BJ (cell line): Measurements from ENCODE around the gene SLC43A1. TPM values are rescaled to one million over a fixed set of nuclear protein-coding genes. Genes with fewer than 3 reads are reported as not detected.

ENCODE experiments used
- CTCF ChIA-PET: fragments of 350-600 bp; formaldehyde crosslinking; extraction: SDS; loops from one replicate; lab custom pipeline; 2021; ENCODE audit warnings: antibody characterized with exemption, inconsistent platforms; lab: Yijun Ruan, JAX
- POLR2A ChIA-PET: fragments of 300-600 bp; sonication (Branson Sonifier 250); formaldehyde crosslinking; extraction: SDS; loops from one replicate; lab custom pipeline; 2021; ENCODE audit warnings: antibody characterized with exemption; lab: Charles Lee
- DNase-seq: peaks from one replicate; pipeline ENCODE4 v3.0.0-alpha.2; 2011; ENCODE audit warnings: low read depth
- H3K27me3 ChIP-seq: 2 replicates; pipeline ENCODE4 v1.6.0; 2011; ENCODE audit warnings: low read length; ENCODE audit not compliant: control insufficient read depth, insufficient read depth
- H3K36me3 ChIP-seq: 2 replicates; pipeline ENCODE4 v1.5.1; 2011; ENCODE audit warnings: low read length; ENCODE audit not compliant: control insufficient read depth, insufficient read depth
- H3K4me3 ChIP-seq: 2 replicates; pipeline ENCODE4 v1.5.1; 2011; ENCODE audit warnings: low read depth, mild to moderate bottlenecking, control low read depth, low read length
- CTCF ChIP-seq: IDR thresholded peaks from 2 replicates; pipeline ENCODE4 v1.5.1; 2011; ENCODE audit warnings: low read depth, mild to moderate bottlenecking, control low read depth, inconsistent platforms, low read length, moderate library complexity; ENCODE audit not compliant: insufficient read depth
- polyA plus RNA-seq: library from polyadenylated mRNA; depleted of rRNA; stranded (reverse); fragments of >200 nt; gene quantifications from 2 replicates; pipeline ENCODE4 v1.2.3, GENCODE V29; 2011; rRNA removed
- small RNA-seq: library from RNA; depleted of rRNA; stranded (forward); fragments of <200 nt; gene quantifications from one replicate; pipeline ENCODE3, GENCODE V24; 2012; ENCODE audit warnings: low replicate concordance, low read depth; ENCODE audit not compliant: insufficient read length

The SLC43A1 gene
- polyA plus RNA-seq, 1 experiment, result 23.4 TPM

- TF ChIP-seq CTCF, result no peak
- ChIA-PET CTCF (interaction anchor here (1.0 to 2.2 kb wide), 5 partner anchors 18 to 205 kb away, joined by 3 to 20 read pairs (median 5); partner anchors contain the start of gene RTN4RL2), POLR2A (no interaction called here)
- Histone ChIP-seq H3K4me3 (no peak overlapping the region), H3K36me3 (no peaks in the 10 kb centered on the region), H3K27me3 (no peaks in the 10 kb centered on the region)
- DNase-seq, result no peak
Observed at GRCh38 chr11:57436031-57436430, 79.5 kb downstream of the SLC43A1 start.

DNA sequence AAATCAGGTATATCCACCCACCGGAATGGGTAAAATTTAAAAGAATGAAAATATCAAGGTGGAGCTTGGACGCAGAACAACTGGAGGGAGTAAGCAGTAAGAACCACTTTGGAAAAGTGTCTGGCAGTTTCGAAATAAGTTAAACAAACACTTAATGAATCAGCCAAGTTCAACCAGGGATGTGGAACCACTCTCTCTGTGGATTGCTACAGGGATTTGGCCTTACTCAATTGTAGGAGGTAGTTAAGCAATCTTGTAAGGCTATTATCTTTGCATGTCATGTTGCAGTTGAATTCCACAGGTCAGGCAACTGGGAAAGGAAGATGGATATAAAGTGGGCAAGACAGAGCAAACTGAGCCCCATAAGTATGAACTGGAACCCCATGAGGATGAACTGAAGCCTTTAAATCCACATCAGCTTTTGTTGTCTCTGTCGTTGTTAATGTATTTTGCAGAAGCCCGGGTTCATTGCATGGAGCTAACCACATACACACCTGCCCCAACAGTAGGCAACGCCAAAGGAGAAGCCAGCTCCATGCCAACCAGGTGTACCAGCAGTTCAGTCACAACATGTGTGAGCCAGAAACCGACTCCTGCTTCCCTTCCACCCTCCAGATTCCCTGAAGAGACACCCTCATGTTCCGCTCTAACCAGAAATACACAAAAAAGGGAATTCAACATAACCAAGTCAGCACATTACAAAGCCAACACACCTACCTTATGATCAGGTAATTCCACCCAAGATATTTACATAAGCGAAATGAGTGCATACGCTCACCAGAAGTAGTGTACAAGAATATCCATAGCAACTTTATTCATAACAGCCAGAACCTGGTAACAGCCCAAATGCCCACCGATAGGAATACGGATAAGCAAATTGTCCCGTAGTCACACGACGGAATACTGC lies 80.6 kb downstream of the SLC43A1 start:
- POLR2A ChIA-PET, result no interaction called here
- DNase-seq, result peak; percentile 89
- CTCF ChIA-PET, result interaction anchor here (0.6 to 2.8 kb wide), 6 partner anchors 8 to 59 kb away, joined by 3 to 8 read pairs (median 3); no protein-coding TSS in a partner anchor

More for the DNA sequence above, 80.6 kb downstream of the SLC43A1 start:
- no peak overlapping the region for H3K4me3 ChIP-seq
- H3K36me3 ChIP-seq, result no peaks in the 10 kb centered on the region
- TF ChIP-seq CTCF, result no peak
- H3K27me3 ChIP-seq, result no peaks in the 10 kb centered on the region

Small RNA genes lying within 50 kb of the gene (small RNA-seq; reads per million reads assigned to genes)
- not detected for gene RN7SL605P
- gene RNA5SP341, result not detected

Other genes starting within 250 kb of the SLC43A1 start
- 51.1 and 73.7 TPM in 2 replicates for gene TNKS1BP1, start 190.8 kb downstream of the SLC43A1 start, polyA plus RNA-seq
- gene SSRP1, start 179.8 kb downstream of the SLC43A1 start, polyA plus RNA-seq, result 100 and 102 TPM in 2 replicates
- gene P2RX3, start 177.3 kb downstream of the SLC43A1 start, polyA plus RNA-seq, result not detected in 2 replicates
- not detected in 2 replicates for gene PRG3, start 134.6 kb downstream of the SLC43A1 start, polyA plus RNA-seq
- not detected in 2 replicates for gene PRG2, start 125.1 kb downstream of the SLC43A1 start, polyA plus RNA-seq
- gene SLC43A3, start 88.6 kb downstream of the SLC43A1 start, polyA plus RNA-seq, result 16.7 and 26.7 TPM in 2 replicates
- 0.10 and 0.43 TPM in 2 replicates for gene RTN4RL2, start 55.2 kb downstream of the SLC43A1 start, polyA plus RNA-seq
- gene TIMM10, start 15.1 kb upstream of the SLC43A1 start, polyA plus RNA-seq, result 90.5 and 91.7 TPM in 2 replicates
- not detected in 2 replicates for gene SMTNL1, start 21.9 kb upstream of the SLC43A1 start, polyA plus RNA-seq
- gene UBE2L6, start 52.0 kb upstream of the SLC43A1 start, polyA plus RNA-seq, result 57.3 and 67.0 TPM in 2 replicates
- 92.4 and 119 TPM in 2 replicates for gene SERPING1, start 82.0 kb upstream of the SLC43A1 start, polyA plus RNA-seq
- 0.26 TPM in 2 replicates for gene YPEL4, start 134.2 kb upstream of the SLC43A1 start, polyA plus RNA-seq
- gene CLP1, start 142.1 kb upstream of the SLC43A1 start, polyA plus RNA-seq, result 19.0 and 19.6 TPM in 2 replicates
- gene ZDHHC5, start 152.4 kb upstream of the SLC43A1 start, polyA plus RNA-seq, result 61.4 and 76.7 TPM in 2 replicates
- 25.9 and 28.4 TPM in 2 replicates for gene MED19, start 196.5 kb upstream of the SLC43A1 start, polyA plus RNA-seq
- 96.7 and 116 TPM in 2 replicates for gene TMX2, start 196.9 kb upstream of the SLC43A1 start, polyA plus RNA-seq
- 50.7 and 68.3 TPM in 2 replicates for gene SELENOH, start 225.8 kb upstream of the SLC43A1 start, polyA plus RNA-seq
- not detected in 2 replicates for gene BTBD18, start 236.1 kb upstream of the SLC43A1 start, polyA plus RNA-seq
- 145 and 286 TPM in 2 replicates for gene CTNND1, start 246.1 kb upstream of the SLC43A1 start, polyA plus RNA-seq